Measurements from ENCODE around the gene RAMP1. TPM values are rescaled to one million over a fixed set of nuclear protein-coding genes. Genes with fewer than 3 reads are reported as not detected.

Gene RAMP1
- total RNA-seq, 1 donor from 2014 or later: 4.4 TPM

GRCh38 chr2:237911363-237912017, 52.1 kb downstream of the RAMP1 start:
- Histone ChIP-seq H3K27me3 (ENCODE audit: control insufficient read depth, insufficient read depth, low read length) (no peaks in the 10 kb centered on the region), H3K36me3 (ENCODE audit: control insufficient read depth, insufficient read depth, low read length) (no peaks in the 10 kb centered on the region), H3K4me3 (ENCODE audit: low read depth, low read length) (no peak overlapping the region)
- no peak for TF ChIP-seq CTCF (IDR thresholded peaks at IDR 0.05; ENCODE audit: insufficient read depth, low read length, poor library complexity, severe bottlenecking)
- DNase-seq (ENCODE audit: low read depth): no peak

DNA sequence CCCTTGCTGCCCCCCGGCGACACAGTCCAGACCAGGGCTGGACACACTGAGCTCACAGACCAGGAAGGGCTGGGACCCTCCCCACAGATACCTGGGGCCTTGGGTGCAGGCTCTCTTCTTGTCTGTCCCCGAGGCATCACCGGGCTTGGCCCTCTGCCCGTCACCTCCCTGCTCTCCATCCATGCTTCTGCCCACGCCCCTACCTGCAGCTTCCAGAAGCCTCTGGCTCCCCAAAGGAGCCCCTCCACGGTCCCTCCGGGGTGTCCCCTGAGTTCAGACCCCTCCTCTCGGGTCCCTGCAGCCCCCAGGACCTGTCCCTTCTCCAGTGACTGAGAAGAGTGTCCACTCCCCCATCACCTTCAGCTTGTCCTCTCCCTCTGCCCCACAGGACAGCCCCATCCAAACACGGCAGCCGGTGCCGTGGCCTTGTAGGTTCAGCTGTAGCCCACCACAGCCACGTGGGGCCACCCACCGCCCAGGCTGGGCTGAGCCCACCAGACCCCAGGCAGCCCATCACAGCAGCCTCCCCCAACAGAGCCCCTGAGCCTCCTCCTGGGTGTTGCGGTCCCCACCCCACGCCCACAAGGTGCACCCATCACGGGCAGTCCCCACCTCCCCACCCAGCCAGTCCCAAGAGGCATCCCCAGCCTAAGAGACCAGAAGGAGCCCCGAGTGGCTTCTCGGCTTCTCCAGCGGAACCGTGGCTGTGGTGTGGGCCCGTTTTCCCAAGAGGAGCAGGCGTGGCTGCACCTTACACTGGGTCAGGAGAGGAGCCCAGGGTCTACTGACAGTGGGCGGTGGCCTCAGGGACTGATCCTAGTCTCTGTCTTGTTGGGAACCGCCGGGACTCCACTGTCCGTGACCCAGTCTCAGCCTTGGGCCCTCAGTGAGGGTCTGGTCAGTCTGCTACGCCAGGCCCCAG, 53.1 kb downstream of the RAMP1 start:
- no peaks in the 10 kb centered on the region for H3K36me3 ChIP-seq (ENCODE audit: control insufficient read depth, insufficient read depth, low read length)
- no peak overlapping the region for H3K4me3 ChIP-seq (ENCODE audit: low read depth, low read length)
- no peak for DNase-seq (ENCODE audit: low read depth)
- TF ChIP-seq CTCF (IDR thresholded peaks at IDR 0.05; ENCODE audit: insufficient read depth, low read length, poor library complexity, severe bottlenecking): no peak
- no peaks in the 10 kb centered on the region for H3K27me3 ChIP-seq (ENCODE audit: control insufficient read depth, insufficient read depth, low read length)

GRCh38 chr2:237913193-237913917, 53.9 kb downstream of the RAMP1 start:
- Histone ChIP-seq H3K27me3 (ENCODE audit: control insufficient read depth, insufficient read depth, low read length) (no peaks in the 10 kb centered on the region), H3K4me3 (ENCODE audit: low read depth, low read length) (no peak overlapping the region), H3K36me3 (ENCODE audit: control insufficient read depth, insufficient read depth, low read length) (no peaks in the 10 kb centered on the region)
- TF ChIP-seq CTCF (IDR thresholded peaks at IDR 0.05; ENCODE audit: insufficient read depth, low read length, poor library complexity, severe bottlenecking): no peak
- DNase-seq (ENCODE audit: low read depth): no peak

DNA sequence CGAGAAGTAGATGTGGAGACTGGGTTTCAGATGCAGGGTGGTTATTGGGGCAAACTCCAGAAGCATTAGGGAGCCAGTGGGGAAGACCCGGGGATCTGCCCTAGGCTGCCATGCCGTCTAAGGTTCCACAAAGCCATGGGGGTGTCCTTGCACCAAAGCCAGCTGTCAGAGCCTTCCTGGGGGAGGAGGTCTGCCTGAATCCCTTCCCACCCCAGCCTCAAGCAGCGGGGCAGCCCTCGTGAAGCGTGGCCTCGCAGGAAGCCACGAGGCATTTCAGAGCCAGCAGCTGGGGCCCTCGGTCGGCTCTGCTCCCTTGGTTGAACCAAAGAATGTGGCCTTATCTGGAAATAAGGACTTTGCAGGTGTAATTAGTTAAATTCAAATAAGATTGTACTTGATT, 56.2 kb downstream of the RAMP1 start:
- TF ChIP-seq CTCF (IDR thresholded peaks at IDR 0.05; ENCODE audit: insufficient read depth, low read length, poor library complexity, severe bottlenecking): no peak
- Histone ChIP-seq H3K27me3 (ENCODE audit: control insufficient read depth, insufficient read depth, low read length) (no peaks in the 10 kb centered on the region), H3K36me3 (ENCODE audit: control insufficient read depth, insufficient read depth, low read length) (no peaks in the 10 kb centered on the region)

DNA sequence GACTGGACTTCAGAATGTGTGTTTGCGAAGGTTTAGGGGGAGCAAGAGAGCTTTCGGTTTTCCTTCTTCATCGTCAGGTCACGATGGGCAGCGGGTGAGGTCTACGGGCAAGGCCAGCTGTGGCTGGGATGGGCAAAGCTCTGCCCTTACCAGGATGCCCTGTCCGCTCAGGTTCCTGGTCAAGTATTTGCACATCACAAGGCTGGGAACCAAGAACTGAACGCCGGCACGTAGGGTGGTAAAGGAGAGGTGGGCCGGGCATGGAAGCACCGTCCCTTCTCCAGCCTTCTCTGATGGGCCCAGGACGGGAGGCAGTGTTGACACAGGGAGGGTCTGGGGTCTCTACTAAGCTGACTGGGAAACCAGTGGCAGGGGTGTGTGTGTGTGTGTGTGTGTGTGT, 56.9 kb downstream of the RAMP1 start:
- Histone ChIP-seq H3K4me3 (ENCODE audit: low read depth, low read length) (no peak overlapping the region), H3K27me3 (ENCODE audit: control insufficient read depth, insufficient read depth, low read length) (no peaks in the 10 kb centered on the region), H3K36me3 (ENCODE audit: control insufficient read depth, insufficient read depth, low read length) (no peaks in the 10 kb centered on the region)
- no peak for DNase-seq (ENCODE audit: low read depth)
- TF ChIP-seq CTCF (IDR thresholded peaks at IDR 0.05; ENCODE audit: insufficient read depth, low read length, poor library complexity, severe bottlenecking): no peak

More for the DNA sequence above, 56.2 kb downstream of the RAMP1 start:
- no peak overlapping the region for H3K4me3 ChIP-seq (ENCODE audit: low read depth, low read length)
- no peak for DNase-seq (ENCODE audit: low read depth)

All from kidney epithelial cell (primary cell).